GM12878 (cell line): ENCODE data around the gene TSHZ2.

ENCODE experiments used
- CHD2 ChIP-seq: IDR thresholded peaks from 2 replicates; pipeline ENCODE4 v1.6.1; 2011; ENCODE audit warnings: low read depth, low read length, improper control_type of control experiment, borderline replicate concordance
- EZH2 ChIP-seq: IDR thresholded peaks from 2 replicates; pipeline ENCODE4 v1.6.1; 2012; ENCODE audit warnings: low read depth, mild to moderate bottlenecking, control low read depth, inconsistent platforms, low read length, borderline replicate concordance; ENCODE audit not compliant: control insufficient read depth
- JUND ChIP-seq: IDR thresholded peaks from 2 replicates; pipeline ENCODE4 v1.6.1; 2012; ENCODE audit warnings: low read depth, mild to moderate bottlenecking, low read length, improper control_type of control experiment, moderate library complexity
- LARP7 ChIP-seq: fragments of 450-650 bp; IDR thresholded peaks from 2 replicates; pipeline ENCODE4 v1.6.1; 2017; ENCODE audit warnings: mild to moderate bottlenecking
- PKNOX1 ChIP-seq: fragments of 450-650 bp; IDR thresholded peaks from 2 replicates; pipeline ENCODE4 v1.6.1; 2016; ENCODE audit warnings: mild to moderate bottlenecking
- RAD21 ChIP-seq: IDR thresholded peaks from 2 replicates; pipeline ENCODE4 v1.6.1; 2011; ENCODE audit warnings: mild to moderate bottlenecking, low read depth, low read length, moderate library complexity; ENCODE audit not compliant: insufficient read depth
- RAD51 ChIP-seq: fragments of 450-650 bp; IDR thresholded peaks from 2 replicates; pipeline ENCODE4 v1.6.1; 2016; ENCODE audit warnings: moderate library complexity, mild to moderate bottlenecking, inconsistent platforms
- RBBP5 ChIP-seq: fragments of 200-600 bp; sonication (generic); conservative IDR thresholded peaks from 2 replicates; pipeline ENCODE4 v1.6.1; 2016
- RUNX3 ChIP-seq: IDR thresholded peaks from 2 replicates; pipeline ENCODE4 v1.6.1; 2012; ENCODE audit warnings: low read length, inconsistent platforms
- SUPT20H ChIP-seq: IDR thresholded peaks from 2 replicates; pipeline ENCODE4 v1.6.1; 2011; ENCODE audit warnings: low read depth, mild to moderate bottlenecking, low read length, moderate library complexity, borderline replicate concordance; ENCODE audit not compliant: control insufficient read depth
- TAF1 ChIP-seq: IDR thresholded peaks from 2 replicates; pipeline ENCODE4 v1.6.1; 2011; ENCODE audit warnings: mild to moderate bottlenecking, low read depth, low read length, borderline replicate concordance
- ZNF622 ChIP-seq: fragments of 450-650 bp; IDR thresholded peaks from 2 replicates; pipeline ENCODE4 v1.6.1; 2017; ENCODE audit warnings: mild to moderate bottlenecking, inconsistent platforms

- no peak for TF ChIP-seq CHD2
- TF ChIP-seq EZH2, result no peak
- no peak for TF ChIP-seq LARP7
- no peak for TF ChIP-seq ZNF622
- TF ChIP-seq RUNX3, result no peak
- no peak for TF ChIP-seq RBBP5
- no peak for TF ChIP-seq RAD51
- no peak for TF ChIP-seq PKNOX1
- TF ChIP-seq SUPT20H, result no peak
- no peak for TF ChIP-seq RAD21
- TF ChIP-seq TAF1, result no peak
- no peak for TF ChIP-seq JUND
These were observed 334.1 kb downstream of the TSHZ2 start for GRCh38 chr20:53306192-53306805.
